Stimulated activated CD4-positive, alpha-beta T cell treated with anti-CD3 and anti-CD28 coated beads, TNF-alpha, amount 100 ng/mL, for 48 hours (primary cell): ENCODE measurements around the gene LUC7L.
"Not testable (repeated sequence)": the region's sequence is repeated elsewhere in the genome, so short reads cannot be mapped to it uniquely, and the experiment has no call there.

ENCODE experiments used
- DNase-seq, 3 donors: peaks; one replicate each; pipeline ENCODE4 v3.0.0-alpha.2; 2020; ENCODE audit warnings: low read depth in 3 of 3

The LUC7L gene

DNA sequence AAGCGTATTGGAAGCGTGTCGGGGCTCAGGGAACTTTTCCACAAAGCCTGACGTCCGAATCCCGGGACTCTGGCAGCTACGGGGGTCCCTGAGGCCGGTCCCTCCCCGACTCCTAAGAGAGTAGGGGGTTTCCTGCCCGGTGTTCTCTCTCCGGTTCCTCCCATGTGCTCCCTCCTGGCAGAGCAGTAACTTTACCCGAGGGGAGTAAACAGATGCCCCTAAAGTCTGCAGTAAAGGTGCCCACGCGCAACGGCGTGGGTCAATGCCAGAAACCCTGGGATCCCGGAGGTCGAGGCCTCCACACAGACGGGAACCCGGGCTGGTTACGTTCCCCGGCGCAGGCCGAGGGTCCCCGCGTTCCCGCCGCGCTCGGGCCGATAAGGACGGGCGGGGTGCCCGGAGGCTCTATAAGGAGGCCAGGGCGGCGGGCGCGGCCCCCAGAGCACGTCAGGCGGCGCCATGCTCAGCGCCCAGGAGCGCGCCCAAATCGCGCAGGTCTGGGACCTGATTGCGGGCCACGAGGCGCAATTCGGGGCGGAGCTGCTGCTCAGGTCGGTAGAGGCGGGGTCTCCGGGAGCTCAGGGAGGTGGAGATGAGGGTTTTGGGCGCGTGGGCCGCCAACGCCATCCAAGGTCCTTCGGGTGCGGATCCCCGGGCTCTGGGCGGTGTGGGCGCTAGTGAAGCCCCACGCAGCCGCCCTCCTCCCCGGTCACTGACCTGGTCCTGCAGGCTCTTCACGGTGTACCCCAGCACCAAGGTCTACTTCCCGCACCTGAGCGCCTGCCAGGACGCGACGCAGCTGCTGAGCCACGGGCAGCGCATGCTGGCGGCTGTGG lies 63.5 kb downstream of the LUC7L start, which contains the start of gene HBM:
HBM (plus strand) TSS at position 440 of the 836 bp plus-strand sequence; CDS start at position 460, 20 bp downstream.
- no peak for DNase-seq

DNA sequence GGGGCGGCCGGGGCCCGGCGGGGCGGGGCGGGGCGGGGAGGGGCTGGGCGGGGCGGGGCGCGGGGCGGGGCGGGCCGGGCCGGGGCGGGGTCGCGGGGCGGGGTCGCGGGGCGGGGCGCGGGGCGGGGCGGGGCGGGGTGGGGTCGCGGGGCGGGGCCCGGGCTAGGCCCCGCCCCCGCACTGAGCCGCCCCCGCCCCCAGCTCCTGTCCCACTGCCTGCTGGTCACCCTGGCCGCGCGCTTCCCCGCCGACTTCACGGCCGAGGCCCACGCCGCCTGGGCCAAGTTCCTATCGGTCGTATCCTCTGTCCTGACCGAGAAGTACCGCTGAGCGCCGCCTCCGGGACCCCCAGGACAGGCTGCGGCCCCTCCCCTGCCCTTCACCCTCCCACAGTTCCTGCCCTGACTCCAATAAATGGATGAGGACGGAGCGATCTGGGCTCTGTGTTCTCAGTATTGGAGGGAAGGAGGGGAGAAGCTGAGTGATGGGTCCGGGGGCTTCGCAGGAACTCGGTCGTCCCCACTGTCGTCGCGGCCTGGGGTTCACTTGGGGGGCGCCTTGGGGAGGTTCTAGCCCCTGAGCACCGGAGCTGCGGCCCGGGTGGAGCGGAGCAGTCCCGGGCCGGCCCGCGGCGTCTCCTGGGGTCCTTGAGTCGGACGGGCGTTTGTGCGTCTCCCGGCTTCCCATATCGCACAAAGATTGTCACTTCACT lies 64.3 kb downstream of the LUC7L start:
- no peak for DNase-seq

DNA sequence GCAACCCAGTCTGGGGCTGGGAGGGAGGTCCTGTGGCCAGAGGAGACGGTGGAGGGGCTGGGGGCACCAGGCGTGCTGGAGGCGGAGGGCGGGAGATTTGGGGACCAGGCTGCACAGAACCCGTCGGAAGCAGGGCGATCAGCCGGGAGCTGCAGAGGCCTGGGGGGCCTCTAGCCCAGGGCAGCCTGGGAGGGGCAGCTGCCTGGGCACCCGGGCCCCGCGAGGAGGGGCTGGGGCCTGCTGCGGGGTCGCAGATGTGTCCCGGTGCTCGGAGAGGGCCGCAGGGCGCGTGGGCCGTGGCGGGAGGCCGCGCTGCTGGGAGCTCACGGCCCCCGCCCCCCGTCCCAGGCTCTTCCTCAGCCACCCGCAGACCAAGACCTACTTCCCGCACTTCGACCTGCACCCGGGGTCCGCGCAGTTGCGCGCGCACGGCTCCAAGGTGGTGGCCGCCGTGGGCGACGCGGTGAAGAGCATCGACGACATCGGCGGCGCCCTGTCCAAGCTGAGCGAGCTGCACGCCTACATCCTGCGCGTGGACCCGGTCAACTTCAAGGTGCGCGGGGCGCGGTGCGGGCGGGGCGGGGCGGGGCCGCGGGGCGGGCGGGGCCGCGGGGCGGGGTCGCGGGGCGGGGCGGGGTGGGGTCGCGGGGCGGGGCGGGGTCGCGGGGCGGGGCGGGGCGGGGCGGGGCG lies 65.0 kb downstream of the LUC7L start:
- DNase-seq, result not testable (repeated sequence)

DNA sequence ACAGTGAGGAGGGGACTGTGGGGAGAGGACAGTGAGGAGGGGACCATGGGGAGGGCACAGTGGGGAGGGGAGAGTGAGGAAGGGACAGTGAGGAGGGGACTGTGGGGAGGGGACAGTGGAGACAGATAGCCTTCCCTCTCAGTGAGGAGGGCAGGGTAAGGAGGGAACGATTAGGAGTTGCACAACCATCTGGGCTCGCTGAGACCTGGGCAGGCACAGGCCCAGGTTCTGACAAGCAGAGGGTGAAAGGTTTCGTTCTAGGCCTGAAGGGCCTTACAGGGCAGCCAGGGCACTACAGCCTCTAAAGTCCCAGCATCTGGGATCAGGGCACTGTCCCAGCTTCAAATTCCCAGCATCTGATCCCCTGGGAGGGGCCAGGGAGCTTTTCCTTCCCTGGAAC lies 65.6 kb downstream of the LUC7L start:
- not testable (repeated sequence) for DNase-seq

DNA sequence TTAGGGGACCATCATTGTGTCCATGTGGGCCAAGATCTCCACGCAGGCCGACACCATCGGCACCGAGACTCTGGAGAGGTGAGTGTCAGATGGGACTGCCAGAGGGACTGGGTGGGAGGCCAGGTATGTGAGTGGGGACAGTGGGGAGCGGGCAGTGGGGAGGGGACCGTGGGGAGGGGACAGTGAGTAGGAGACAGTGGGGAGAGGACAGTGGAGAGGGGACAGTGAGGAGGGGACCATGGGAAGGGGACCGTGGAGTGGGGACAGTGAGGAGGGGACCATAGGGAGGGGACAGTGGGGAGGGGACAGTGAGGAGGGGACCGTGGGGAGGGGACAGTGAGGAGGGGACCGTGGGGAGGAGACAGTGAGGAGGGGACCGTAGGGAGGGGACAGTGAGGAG lies 66.1 kb downstream of the LUC7L start:
- not testable (repeated sequence) for DNase-seq

DNA sequence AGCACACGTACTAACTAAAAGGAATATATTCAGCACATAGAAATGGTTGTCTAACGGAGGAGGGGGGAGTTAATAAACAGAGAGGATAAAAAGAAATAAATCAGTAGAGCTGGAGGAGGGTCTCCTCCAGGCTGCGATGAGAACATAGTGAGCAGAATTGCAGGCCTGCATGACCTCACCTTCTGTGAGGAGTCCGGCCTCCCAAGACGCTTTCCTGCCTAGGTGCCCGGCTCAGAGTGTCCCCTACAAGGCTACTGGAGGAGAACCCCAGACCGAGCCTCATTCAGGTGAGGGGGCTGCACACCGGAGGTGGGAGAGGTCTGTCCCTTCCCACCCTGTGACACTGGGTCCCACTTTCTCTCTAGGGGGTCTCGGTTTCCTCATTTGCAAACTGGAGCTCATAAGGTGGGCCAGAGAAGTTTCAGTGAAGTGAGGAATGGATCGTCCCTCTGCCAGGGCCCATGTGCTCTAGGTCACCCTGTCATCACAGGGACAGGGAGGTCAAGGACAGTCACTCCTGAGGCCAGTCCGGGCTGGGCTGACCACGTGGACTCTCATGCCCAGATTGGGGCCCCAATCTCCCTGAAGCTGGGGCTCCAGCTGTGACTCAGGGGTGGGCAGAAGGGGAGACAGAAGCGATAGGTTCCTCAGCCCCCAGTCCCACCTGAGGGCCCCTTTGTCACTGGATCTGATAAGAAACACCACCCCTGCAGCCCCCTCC lies 66.8 kb downstream of the LUC7L start:
- DNase-seq, result no peak

DNA sequence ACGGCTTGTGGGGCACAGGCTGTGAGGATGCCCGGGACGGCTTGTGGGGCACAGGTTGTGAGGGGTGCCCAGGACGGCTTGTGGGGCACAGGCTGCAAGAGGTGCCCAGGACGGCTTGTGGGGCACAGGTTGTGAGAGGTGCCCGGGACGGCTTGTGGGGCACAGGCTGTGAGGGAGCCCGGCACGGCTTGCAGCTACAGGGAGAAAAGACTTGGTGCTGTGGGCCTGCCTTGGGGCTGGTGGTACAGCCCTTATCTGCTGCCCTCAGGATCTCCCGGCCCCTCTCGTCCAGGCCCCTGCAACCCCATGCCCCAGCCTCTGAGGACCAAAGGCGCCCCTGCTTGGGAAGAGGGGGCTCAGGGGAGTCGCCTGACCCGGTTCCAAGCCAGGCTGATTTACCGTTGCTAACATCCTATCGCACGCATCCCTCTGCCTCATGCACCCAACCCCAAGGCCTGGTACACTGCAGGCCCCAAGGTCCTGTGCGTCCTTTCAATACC lies 68.5 kb downstream of the LUC7L start:
- no peak for DNase-seq

DNA sequence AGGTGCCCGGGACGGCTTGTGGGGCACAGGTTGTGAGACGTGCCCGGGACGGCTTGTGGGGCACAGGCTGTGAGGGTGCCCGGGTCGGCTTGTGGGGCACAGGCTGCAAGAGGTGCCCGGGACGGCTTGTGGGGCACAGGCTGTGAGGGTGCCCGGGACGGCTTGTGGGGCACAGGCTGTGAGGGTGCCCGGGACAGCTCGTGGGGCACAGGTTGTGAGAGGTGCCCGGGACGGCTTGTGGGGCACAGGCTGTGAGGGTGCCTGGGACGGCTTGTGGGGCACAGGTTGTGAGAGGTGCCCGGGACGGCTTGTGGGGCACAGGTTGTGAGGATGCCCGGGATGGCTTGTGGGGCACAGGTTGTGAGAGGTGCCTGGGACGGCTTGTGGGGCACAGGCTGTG lies 69.0 kb downstream of the LUC7L start:
- not testable (repeated sequence) for DNase-seq

DNA sequence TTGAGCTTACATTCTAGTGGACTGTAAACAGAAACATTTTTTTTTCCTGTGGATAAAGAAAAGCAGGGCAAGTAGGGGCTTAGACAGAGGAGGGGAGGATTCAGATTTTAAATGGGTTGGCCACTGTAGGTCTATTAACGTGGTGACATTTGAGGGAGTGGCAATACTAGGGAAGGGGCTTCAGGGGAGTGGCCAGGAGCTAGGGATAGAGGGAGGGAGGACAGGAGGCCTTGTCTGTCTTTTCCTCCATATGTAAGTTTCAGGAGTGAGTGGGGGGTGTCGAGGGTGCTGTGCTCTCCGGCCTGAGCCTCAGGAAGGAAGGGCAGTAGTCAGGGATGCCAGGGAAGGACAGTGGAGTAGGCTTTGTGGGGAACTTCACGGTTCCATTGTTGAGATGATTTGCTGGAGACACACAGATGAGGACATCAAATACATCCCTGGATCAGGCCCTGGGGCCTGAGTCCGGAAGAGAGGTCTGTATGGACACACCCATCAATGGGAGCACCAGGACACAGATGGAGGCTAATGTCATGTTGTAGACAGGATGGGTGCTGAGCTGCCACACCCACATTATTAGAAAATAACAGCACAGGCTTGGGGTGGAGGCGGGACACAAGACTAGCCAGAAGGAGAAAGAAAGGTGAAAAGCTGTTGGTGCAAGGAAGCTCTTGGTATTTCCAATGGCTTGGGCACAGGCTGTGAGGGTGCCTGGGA lies 70.0 kb downstream of the LUC7L start:
- DNase-seq, result no peak

DNA sequence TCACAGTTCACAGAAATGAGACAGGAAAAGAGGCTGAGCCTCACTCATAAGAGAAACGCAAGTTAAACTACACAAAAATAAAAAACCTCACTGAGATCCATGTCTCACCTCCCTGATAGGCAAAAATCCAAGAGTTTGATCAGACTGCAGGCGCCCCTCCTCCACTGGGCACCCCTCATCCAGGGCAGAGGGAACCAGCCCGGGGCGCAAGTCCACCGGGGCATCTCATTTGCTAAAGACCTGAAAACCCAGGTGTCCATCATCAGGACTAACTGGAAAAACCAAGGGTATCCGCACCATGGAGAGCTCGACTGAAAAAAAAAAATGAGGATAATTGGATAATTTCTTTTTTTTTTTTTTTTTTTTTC lies 74.2 kb downstream of the LUC7L start:
- no peak for DNase-seq

DNA sequence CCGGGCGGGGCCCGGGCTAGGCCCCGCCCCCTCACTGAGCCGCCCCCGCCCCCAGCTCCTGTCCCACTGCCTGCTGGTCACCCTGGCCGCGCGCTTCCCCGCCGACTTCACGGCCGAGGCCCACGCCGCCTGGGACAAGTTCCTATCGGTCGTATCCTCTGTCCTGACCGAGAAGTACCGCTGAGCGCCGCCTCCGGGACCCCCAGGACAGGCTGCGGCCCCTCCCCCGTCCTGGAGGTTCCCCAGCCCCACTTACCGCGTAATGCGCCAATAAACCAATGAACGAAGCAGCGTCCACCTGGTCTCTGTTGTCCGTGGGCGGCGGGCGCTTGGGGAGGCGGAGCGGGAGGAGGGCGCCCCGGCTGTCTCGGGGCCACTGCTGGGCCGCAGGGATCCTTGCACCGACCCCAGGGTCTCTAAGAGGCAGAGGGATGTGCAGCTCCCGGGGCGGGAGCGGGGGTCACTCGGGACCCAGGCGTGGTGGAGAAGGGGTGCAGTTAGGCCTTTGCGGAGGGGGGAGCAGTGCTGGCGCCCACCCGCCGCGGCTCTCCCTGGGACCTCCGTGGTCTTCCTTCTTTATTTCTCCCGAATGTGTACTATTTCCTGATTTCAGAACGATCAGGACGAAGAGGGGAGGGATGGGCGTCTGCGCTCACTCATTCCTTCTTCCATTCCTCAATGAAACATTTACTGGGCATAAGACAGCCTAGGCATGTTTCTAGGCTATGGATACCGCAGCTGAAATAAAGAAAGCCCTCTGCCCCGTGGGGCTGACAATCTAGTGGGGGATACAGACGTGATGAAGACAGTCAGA lies 74.8 kb downstream of the LUC7L start:
- DNase-seq, result no peak

DNA sequence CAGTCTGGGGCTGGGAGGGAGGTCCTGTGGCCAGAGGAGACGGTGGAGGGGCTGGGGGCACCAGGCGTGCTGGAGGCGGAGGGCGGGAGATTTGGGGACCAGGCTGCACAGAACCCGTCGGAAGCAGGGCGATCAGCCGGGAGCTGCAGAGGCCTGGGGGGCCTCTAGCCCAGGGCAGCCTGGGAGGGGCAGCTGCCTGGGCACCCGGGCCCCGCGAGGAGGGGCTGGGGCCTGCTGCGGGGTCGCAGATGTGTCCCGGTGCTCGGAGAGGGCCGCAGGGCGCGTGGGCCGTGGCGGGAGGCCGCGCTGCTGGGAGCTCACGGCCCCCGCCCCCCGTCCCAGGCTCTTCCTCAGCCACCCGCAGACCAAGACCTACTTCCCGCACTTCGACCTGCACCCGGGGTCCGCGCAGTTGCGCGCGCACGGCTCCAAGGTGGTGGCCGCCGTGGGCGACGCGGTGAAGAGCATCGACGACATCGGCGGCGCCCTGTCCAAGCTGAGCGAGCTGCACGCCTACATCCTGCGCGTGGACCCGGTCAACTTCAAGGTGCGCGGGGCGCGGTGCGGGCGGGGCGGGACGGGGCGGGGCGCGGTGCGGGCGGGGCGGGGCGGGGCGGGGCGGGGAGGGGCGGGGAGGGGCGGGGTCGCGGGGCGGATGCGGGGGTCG lies 75.6 kb downstream of the LUC7L start:
- not testable (repeated sequence) for DNase-seq

DNA sequence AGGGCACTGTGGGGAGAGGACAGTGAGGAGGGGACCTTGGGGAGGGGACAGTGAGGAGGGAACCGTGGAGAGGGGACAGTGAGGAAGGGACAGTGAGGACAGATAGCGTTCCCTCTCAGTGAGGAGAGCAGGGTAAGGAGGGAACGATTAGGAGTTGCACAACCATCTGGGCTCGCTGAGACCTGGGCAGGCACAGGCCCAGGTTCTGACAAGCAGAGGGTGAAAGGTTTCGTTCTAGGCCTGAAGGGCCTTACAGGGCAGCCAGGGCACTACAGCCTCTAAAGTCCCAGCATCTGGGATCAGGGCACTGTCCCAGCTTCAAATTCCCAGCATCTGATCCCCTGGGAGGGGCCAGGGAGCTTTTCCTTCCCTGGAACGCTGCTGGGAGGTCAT lies 76.1 kb downstream of the LUC7L start:
- DNase-seq, result not testable (repeated sequence)

DNA sequence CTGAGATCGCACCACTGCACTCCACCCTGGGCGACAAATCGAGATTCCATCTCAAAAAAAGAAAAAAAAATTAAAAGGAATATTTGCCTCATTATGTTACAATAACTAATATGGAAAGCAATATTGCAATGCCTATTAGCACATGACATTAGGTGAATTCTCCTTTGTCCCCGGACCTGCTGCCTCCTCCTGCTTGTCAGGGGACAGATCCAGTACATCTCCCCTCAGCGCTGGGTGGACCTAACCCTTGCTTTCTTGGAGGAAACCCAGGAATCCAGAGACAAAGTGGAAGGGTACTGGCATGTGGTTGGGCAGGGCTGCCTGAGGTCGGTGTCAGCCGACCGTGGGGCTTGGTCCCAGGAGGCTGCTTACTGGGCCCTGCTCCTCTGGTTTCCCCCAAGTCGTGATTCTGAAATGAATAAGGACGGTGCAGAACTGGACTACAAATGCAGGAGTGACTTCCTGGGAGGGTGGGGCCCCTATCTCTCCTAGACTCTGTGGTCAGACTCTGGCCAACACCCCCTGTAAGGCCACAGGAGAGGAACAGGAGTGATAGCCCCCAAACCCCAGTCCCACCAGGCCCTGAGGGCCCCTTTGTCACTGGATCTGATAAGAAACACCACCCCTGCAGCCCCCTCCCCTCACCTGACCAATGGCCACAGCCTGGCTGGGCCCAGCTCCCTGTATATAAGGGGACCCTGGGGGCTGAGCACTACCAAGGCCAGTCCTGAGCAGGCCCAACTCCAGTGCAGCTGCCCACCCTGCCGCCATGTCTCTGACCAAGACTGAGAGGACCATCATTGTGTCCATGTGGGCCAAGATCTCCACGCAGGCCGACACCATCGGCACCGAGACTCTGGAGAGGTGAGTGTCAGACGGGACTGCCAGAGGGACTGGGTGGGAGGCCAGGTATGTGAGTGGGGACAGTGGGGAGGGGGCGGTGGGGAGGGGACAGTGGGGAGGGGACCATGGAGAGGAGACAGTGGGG lies 76.8 kb downstream of the LUC7L start, which contains the start of gene HBZ:
HBZ (plus strand) TSS at position 504 of the 988 bp plus-strand sequence; CDS start at position 770, 266 bp downstream.
- no peak for DNase-seq

DNA sequence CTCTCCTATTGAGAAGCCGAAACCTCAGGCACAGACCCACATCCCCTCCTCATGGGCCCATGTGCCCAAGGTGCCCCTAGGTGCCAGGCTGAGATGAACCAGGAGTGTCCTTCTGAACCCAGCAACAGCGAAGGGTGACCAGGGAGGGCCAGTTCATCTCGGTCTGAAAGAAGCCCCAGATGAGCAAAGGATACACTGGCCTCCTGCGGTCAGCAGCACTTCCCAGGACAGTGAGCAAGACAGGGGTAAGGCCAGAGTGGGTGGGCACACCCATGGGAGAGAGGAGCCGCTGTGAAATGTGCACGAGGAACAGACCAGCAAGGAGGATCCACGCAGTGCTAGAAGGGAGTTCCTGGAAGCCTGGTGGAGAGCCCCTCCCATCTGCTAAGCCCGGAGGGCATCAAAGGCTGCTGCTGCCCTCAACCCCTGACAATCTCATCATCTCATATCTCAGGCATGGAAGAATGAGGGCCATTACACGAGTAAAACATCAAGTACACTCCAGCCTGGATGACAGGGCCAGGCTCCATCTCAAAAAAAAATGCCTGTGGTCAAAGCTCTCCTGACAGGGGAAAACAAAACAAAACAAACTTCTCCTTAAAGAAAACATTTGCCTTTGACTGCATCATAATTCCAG lies 80.1 kb downstream of the LUC7L start:
- no peak for DNase-seq

DNA sequence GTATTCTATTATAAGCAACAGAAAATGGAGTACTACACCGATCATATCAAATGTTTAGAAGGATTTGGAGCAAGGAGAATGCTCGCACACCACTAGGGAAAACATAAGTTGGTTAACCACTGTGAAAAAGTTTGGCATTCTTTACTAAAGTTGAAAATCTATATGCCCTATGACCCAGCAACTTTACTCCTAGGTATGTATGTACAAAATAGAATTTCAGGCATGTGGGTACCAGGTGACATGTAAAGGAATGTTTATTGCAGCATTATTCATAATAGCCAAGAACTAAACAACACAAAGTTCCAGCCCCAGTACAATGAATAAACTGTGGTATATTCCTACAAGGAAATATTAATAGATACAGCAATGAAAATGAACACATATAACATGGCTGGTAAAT lies 82.6 kb downstream of the LUC7L start:
- no peak for DNase-seq

DNA sequence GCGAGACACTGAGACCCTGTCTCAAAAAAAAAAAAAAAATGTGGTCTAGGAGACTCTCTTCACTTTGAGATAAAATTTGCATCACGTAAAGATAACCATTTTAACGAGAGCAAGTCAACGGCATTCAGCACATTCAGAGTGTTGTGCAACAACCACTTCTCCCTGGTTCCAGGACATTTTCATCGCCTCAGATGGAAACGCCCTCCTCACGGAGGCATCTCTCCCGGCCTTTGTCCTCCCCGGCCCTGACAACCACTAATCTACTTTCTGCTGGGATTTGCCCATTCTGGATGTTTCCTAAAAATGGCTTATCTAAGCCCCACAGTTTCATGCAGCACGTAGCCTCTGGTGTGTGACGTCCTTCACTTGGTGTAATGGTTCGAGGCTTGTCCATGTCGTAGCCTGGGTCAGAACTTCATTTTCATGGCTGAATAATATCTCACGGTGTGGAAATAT lies 84.4 kb downstream of the LUC7L start:
- DNase-seq, result no peak

DNA sequence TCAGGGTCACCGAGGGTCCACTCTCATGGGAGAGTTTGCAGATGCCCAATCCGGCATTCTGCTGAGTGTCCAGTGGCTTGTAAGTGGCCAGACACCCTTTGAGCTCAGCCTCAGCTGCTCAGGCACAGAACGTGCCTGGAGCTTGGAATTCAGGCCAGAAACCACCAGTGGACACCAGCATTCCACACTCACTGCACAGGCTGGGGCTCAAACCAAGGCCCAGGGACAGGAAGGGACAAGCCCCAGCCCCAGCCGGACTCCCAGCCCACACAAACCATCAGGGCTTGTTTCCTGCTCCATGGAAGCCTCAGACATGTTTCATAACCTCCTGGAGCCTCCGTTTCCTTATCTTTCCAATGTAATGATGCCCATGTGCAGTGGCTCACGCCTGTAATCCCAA lies 85.8 kb downstream of the LUC7L start:
- DNase-seq, result no peak
